Fibroblast of skin of right quadriceps (primary cell): ENCODE data around the gene KCNAB1.
"Not testable (repeated sequence)": the region's sequence is repeated elsewhere in the genome, so short reads cannot be mapped to it uniquely, and the experiment has no call there.

Source experiments
- DNase-seq: peaks from one replicate; pipeline ENCODE4 v3.0.0-alpha.2; 2013

The KCNAB1 gene

DNA sequence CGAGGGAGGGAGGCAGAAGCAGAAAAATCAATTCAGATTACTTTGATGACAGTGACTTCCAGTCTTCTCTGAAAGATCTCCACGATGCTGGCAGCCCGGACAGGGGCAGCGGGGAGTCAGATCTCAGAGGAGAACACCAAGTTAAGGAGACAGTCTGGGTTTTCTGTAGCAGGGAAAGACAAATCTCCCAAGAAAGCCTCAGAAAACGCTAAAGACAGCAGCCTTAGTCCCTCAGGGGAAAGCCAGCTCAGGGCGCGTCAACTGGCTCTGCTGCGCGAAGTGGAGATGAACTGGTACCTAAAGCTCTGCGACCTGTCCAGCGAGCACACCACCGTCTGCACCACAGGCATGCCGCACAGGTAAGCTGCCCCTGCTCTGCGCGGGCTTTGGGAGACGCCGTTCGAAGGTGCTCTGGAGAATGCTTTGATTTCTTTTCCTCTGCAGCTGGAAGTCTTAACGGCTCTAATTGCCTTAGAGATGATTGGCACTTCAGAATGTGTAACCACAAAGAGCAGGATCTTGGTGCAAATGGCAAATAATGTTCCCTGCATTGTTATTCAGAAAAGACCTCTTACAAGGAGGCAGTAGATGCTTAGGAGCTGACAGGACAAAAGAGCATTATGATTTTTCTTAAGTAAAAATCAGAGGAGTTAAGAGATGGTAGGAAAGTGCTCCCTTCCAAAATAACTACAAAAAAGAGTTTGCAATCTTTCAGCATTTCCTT lies at the start of gene KCNAB1:
Gene KCNAB1 (plus strand): TSS at position 51 of the 724 bp plus-strand sequence.
- DNase-seq: no peak

DNA sequence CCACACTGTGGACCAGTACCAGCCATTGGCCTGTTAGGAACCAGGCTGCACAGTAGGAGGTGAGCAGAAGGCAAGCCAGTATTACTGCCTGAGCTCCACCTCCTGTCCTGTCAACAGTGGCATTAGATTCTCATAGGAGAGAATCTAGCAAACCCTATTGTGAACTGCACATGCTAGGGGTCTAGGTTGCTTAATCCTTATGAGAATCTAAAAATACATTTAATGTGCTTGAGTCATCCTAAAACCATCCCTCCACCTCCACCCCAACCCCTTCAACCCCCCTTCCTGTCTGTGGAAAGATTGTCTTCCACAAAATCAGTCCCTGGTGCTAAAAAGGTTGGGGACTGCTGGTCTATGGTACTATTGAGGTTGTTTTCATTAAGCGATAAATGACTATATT lies 49.3 kb upstream of the KCNAB1 start:
- peak; percentile 47 for DNase-seq

DNA sequence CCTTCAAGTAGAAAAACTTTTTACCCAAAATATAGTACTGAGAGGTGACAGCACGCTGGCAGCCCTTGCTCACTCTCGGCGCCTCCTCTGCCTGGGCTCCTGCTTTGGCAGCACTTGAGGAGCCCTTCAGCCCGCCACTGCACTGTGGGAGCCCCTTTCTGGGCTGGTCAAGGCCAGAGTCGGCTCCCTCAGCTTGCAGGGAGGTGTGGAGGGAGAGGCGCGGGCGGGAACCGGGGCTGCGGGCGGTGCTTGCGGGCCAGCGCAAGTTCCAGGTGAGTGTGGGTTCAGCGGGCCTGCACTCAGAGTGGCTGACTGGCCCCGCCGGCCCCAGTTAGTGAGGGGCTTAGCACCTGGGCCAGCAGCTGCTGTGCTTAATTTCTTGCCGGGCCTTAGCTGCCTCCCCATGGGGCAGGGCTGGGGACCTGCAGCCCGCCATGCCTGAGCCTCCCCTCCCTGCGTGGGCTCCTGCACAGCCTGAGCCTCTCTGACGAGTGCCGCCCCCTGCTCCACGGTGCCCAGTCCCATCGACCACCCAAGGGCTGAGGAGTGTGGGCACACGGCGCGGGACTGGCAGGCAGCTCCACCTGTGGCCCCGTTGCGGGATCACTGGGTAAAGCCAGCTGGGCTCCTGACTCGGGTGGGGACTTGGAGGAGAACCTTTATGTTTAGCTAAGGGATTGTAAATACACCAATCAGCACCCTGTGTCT lies 47.3 kb upstream of the KCNAB1 start:
- not testable (repeated sequence) for DNase-seq

DNA sequence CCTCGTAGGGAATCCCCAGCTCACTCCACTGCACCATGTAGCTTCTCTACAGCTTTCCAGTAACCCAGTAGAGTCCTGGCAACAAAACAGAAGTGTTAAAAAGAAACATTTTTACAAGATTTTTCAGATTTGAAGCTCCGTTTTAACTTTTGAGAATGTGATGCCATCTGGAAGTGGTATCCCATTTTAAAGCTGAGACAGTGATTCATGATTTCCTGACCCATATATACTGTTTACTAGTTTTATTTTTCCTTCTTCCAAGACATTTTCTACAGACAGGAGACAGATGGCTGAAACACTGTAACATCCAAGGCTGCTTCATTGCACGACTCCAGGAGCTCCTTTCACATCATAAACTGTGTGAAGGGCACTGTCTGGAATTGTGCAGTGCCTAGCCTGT lies 30.3 kb upstream of the KCNAB1 start:
- DNase-seq: no peak

DNA sequence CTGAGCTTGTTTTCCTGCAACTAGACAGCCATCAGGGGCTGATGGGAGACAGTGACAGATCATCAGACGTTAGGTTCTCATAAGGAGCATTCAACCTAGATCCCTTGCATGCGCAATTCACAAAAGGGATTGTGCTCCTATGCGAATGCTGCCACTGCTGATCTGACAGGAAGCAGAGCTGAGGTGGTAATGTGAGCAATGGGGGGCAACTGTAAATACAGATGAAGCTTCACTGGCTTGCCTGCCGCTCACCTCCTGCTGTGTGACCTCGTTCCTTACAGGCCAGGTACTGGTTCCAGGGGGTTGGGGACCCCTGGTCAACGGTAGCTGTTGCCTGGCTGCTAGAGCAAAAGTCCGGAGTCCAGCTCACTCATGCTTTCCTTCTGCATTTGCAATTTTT lies 26.4 kb upstream of the KCNAB1 start:
- no peak for DNase-seq

DNA sequence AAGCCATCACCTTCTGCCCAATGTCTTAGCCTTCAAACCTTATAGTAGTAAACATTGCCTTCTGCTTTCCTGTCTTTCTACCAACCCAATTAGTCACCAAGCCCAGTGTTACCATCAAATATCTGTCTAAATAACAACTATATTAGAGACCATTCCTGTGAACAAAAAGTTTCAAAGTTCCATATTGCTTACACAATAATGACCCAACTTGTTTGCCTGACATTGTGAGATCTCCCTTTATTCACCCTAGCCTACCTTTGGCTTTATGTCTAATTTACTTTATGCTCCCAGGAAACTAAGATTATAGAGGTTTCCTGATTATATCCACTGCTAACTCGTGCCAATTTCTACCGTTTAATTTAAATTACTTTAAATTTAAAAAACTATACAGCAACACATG lies 26.0 kb upstream of the KCNAB1 start:
- no peak for DNase-seq

DNA sequence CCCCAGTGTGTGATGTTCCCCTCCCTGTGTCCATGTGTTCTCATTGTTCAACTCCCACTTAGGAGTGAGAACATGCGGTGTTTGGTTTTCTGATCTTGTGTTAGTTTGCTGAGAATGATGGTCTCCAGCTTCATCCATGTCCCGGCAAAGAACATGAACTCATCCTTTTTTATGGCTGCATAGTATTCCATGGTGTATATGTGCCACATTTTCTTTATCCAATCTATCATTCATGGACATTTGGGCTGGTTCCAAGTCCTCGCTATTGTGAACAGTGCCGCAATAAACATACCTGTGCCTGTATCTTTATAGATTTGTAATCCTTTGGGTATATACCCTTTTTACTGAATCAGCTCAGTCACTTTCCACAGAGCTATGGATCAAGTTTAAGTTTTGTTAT lies 24.7 kb upstream of the KCNAB1 start:
- DNase-seq: not testable (repeated sequence)

DNA sequence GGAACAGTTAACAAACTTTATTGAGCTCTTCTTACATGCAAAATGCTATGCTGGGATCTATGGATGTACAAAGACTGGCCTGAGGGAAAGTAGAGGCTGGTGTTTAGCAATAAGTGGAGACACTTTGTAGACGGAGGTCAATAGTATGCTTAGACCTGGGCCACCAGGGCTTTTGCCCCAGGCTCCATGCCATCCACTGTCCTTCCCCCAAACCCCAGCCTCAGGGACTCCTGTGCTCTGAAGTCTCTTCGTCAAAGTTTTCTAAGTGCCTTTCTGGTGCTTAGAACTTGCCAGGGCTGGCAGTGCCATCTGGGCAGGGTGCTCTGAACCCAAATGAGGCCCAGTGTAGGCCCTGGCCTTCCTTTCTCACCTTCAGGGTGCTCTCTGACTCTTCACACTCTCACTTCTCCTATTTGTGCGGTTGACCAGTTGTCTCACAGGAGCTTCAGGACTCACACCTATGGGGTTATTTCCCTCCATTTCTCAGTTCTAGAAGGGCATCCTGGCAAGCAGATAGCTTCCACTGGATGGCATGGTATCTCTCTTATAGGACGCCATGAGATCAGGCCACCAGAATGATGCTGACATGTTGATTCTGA lies 21.8 kb upstream of the KCNAB1 start:
- DNase-seq: no peak

DNA sequence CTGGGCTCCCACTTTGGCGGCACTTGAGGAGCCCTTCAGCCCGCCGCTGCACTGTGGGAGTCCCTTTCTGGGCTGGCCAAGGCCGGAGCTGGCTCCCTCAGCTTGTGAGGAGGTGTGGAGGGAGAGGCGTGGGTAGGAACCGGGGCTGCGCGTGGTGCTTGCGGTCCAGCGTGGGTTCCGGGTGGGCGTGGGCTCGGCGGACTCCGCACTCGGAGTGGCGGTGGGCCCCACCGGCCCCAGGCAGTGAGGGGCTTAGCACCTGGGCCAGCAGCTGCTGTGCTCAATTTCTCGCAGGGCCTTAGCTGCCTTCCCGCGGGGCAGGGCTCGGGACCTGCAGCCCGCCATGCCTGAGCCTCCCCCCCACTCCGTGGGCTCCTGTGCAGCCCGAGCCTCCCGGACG lies 21.0 kb upstream of the KCNAB1 start:
- DNase-seq: not testable (repeated sequence)

DNA sequence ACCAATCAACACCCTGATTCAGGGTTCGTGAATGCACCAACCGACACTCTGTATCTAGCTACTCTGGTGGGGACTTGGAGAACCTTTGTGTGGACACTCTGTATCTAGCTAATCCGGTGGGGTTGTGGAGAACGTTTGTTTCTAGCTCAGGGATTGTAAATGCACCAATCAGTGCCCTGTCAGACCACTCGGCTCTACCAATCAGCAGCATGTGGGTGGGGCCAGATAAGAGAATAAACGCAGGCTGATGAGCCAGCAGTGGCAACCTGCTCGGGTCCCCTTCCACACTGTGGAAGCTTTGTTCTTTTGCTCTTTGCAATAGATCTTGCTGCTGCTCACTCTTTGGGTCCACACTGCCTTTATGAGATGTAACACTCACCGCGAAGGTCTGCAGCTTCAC lies 20.4 kb upstream of the KCNAB1 start:
- not testable (repeated sequence) for DNase-seq

DNA sequence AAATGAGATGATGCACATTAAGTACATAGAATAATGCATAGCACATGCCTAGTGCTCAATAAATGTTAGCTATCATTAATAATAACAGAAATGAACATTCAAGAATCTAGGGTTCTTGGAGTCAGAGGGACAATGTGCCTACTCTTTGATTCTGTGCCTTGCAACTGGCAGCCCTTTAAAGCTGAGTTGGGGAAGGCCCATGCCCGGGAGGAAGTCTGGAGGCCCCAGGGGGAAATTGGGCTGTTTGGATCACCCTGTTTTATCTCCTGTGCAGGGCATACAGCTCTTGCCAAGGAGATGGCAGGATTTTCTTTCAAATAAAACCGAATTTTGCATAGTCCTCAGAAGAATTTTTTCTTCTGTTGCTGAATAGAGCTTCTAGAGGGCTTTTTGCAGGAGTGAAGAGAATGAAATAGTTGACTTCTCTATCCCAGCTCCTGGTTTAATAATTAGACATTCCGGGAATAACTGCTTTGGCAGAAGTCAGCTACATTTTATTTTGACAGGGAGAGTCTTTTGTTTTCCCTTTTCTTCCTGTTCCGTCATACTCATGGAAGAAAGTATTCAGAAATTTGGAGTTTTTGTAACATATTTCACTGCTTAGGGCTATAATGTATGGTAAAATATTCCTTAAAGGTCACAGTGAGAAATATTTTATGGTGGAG lies 18.0 kb upstream of the KCNAB1 start:
- no peak for DNase-seq

DNA sequence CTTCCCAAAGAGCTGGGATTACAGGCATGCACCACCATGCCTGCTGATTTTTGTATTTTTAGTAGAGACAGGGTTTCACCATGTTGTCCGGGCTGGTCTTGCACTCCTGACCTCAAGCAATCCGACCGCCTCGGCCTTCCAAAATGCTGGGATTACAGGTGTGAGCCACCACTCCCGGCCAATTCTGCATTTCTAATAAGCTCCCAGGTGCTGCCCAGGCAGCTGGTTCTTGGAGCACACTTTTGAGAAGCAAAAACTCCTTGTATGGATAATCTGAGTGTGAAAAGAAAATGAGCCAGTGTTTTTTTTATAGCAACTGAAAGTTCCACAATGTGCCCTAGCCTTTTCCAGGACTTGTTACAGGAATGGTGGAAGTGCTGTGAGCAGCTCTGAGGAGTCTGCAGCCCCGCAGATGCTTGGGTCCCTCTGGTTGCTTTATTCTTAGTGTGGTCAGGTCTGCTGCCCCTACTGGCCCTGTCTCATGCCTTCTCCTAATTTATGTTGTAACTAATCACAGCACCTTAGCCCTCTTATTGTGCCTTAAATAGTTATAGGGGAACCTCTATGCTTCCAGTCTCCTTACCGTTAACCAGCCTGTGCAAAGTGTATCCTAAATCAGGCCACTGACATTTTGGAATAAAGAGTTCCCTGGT lies 13.5 kb upstream of the KCNAB1 start:
- no peak for DNase-seq

DNA sequence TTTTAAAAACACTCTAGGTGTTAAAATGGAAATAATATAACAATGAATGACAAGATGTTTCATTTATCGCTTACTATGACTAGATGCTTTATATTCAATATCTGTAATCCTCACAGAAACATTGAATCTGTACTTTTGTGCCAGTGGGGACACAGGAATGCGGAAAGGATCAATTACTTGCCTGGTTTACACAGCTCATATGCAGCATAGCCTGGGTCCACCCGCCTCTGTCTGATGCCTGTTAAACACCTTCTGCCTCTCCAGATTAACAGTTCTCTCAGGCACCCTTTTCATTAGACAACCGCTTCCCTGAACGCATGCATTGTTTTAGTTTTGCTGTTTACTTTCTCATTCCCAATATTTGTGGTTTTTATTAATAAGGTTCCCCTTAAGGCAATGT lies 12.9 kb upstream of the KCNAB1 start:
- DNase-seq: no peak

DNA sequence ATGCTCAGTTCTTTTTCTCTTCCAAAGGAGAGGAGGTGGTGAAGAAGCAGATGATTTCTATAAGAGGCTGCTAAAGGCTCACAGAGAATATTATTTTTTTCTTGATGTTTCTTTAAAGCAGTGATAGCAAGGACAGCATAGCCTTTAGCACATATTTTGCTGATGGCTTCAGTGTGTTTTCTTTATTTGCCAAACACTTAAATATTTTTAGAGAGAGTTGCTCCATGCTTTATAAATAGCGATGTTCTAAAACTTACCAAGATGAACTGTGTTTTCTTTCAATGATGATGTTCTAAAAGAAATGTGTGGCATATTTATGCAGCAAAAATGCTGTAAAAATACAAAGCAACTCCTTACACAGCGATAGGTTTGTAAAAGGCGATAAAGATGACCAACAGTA lies 11.8 kb upstream of the KCNAB1 start:
- DNase-seq: no peak

DNA sequence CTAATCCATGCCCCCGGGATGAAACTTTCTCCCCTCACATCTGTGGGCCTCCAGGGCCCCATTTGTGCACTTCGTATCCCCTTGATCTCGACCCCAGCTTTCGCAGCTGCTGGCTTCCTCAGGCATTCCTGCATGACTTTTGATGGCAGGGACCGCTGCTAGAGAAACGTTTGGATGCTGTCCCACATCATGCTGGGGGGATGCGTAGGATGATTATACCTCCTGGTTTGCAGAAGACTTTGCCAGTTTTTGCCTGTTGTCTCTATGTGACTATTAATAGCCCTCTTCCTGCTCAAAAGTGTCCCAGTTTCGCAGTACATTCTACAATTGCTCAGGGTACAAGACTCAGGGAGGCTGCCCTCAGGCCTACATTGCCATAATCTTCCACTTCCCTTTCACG lies 10.4 kb upstream of the KCNAB1 start:
- DNase-seq: no peak

DNA sequence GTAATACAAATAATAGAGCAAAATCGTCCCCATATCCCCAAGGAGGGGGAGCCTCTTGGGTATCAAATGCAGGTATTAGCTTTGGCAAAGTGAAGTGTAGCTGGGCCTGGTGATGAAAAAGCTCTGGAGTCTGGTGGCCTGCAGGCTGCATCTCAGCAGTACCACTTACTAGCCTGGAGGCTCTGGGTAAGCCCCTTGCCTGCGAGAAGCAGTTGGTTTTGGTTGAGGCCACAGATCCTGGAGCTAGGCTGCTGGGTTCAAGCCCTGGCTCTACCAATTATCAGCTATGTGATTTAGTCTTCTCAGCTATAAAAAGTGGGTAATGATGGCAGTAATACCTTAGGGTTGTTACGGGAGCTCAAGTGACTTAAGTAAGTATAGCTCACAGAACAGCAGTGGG lies 6.1 kb downstream of the KCNAB1 start:
- DNase-seq: no peak

DNA sequence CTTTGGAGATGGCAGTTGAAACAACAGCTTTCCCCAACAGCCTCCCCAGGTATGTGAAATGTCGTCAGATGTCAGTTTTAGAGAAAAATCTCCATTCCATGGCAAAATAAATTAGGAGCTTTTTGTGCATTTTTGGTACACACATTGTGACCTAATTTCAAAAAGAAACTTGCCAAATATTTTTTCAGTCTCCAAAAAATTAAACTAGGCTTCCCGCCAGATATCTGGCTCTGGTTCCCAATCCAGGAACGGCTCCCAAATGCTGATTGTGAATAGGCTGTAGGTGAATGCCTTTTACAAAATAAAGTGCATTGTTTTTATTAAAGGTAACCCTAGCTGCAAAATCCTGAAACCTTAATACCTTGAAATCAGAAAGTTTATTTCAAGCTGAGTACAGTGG lies 10.9 kb downstream of the KCNAB1 start:
- no peak for DNase-seq

DNA sequence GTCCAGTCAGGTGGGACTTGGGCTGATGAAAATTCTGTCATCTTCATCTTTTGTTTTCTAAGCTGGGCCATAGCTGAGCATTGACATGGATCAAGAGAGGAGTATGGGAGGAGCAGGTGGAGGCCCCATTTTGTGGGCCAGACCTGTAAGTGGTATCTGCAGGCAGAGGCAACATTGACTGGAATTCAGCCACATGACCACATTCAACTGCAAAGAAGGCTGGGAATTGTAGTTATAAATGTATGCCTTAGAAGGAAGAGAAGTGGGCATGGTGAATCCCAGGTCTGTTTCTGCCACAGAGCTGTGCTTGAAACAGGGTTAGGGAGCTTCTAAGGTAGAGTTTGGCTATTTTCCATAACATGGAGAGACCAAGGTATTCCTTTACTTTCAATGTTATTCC lies 11.4 kb downstream of the KCNAB1 start:
- no peak for DNase-seq

DNA sequence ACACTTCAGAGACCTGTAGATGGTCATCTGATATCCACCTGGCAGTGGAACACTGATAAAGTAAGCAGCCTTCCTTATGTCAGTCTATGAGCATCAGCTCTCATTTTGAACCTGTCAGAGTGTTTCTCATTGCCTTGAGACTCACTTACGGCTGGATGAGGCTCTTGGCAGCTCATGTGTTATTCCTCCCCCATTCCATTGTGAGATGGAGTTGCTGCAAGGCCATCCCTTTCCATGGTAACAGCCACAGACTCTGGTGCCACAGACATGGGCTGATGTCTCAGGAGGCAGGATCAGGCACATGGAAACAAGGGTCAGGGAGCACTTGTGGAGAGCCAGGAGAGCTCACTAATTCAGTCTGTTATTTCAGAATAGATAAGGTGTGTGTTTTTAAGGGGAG lies 11.9 kb downstream of the KCNAB1 start:
- DNase-seq: no peak

DNA sequence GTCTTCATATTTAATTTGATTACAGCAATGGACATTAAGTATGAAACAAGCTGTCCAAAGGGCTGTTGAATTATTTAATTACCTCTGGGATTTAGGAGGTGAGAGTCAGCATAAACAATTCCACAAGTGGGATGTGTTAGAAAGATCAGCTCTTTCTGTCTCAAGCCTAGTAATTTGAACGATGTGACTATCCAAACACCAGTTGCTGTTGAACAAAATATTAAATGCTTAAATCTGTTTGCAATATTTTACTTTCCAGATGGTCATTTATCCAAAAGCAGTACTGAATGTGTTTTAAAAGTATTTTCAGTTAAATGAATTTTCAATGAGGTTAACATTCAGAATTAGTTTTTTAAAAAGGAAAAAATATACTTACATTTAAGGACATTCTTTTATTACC lies 12.7 kb downstream of the KCNAB1 start:
- no peak for DNase-seq

DNA sequence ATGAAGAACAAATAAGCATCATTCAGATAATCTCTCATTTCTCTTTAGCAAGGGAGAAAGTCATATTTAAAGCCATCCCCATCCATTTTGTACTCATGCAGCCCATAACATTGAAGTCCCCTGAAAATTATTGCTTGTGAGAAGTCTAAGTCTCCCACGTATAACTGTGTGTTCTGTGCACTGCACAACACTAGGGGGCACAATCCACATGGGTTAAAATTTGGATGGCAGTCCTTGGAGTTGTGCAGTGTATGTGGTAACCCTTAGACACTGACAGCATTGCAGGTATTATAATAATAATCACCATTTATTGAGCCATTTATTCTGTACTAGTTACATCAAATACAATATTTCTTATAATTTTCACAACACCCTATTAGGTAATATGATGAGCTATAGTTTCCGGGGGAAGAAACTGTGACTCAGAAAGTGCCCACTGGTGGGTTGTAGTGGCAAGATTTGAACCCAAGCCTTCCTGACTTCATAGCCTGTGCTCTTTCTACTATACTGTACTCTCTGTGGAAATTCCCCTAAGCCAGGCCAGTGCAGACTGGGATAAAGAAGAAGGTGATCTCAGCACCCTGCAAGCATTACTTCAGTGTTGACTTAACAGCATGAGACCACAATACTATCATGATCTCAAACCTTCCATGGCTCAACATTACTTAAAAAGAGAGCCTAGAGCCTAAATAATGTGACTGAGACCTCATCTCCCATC lies 15.7 kb downstream of the KCNAB1 start:
- DNase-seq: no peak

DNA sequence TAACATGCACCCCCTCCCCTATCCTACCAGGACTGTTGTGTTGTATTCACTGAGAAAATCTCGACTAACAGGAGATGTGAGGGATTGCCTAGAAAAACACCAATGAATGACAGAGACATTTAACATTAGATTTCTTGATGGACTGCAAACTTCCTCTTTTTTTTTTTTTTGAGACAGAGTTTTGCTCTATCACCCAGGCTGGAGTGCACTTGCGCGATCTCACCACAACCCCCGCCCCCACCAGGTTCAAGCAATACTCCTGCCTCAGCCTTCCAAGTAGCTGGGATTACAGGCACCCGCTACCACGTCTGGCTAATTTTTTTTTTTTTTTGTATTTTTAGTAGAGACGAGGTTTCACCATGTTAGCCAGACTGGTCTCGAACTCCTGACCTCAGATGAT lies 17.0 kb downstream of the KCNAB1 start:
- DNase-seq: not testable (repeated sequence)
